ENCODE measurements around the gene ZNF385C.
"Not testable (repeated sequence)": the region's sequence is repeated elsewhere in the genome, so short reads cannot be mapped to it uniquely, and the experiment has no call there.

ZNF385C gene

DNA sequence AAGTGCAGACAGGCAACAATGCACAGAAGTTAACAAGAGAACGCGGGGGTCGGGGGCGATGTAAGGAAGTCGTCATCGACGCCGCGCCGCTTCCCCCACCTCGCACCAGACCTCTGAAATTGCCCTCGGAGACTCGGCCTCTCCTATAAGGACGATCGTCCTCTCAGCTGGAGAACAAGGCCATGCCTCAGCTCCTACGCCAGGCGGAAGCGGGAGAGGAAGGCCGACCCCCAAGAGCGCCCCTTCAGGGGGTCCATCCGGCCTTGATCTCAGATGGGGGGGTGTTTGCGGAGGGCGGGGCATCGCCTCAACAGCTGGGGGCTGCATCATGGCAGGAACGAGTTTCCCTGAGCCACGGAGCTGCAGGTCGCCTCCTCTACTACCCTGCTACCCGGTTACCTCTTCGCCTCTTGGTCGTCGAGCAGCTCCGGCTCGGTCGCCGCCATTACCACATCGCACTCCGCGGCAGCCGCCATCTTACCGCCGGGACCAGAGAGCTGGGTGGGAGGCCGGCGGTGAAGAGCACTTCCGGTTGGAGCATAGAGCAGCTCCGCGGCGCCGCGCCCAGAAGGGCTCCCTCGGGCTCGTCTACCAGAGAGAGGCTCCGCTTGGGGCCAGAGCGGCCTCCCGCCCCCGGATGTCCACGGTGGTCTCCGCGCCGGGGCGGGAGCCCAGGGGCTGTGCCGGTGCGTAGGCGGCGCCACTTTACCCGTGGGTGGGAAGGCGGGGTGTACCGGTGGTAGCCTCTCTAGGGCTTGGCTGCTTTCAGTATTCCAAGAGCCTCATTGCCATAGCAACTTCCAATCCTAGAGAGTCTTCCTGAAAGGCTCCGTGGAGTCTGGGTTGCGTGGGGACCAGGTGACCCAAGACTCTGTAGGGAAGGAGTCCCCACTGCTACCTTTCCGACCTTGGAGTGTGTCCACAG lies 81.1 kb downstream of the ZNF385C start, which contains the start of gene DNAJC7:
TSS of gene DNAJC7 (minus strand) at position 499 of the 925 bp plus-strand sequence. CDS start at position 476, 23 bp downstream.
- FAIRE-seq = no peak

DNA sequence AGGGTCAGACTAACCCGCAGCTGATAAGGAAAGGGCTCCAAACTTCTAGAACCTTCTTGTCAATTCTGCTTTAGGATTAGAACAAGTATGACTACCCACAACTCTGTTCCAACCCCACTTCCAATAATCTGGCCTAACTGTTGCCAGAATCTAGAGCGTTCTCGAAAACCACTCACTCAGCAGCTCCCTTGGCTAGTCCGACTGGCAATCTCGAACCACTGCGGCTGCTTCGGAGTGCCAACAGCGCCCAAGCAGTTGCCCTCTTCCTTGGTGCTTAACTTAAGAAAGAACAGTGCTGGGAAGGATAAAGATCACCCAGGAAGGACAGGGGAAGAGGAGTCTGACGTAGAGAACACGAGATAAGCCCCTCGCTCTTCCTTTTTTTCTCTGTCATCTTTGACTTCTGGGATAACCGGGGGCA lies 81.9 kb downstream of the ZNF385C start:
- no peak for FAIRE-seq

DNA sequence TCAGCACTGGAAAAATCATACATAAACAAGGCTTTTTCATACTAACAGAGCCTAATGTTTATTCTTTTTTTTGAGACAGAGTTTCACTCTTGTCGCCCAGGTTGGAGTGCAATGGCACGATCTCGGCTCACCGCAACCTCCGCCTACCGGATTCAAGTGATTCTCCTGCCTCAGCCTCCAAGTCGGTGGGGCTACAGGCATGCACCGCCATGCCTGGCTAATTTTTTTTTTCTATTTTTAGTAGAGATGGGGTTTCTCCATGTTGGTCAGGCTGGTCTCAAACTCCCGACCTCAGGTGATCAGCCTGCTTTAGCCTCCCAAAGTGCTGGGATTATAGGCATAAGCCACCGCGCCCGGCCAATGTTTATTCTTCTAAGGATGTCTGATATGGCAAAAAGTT lies 84.5 kb downstream of the ZNF385C start:
- FAIRE-seq = not testable (repeated sequence)

DNA sequence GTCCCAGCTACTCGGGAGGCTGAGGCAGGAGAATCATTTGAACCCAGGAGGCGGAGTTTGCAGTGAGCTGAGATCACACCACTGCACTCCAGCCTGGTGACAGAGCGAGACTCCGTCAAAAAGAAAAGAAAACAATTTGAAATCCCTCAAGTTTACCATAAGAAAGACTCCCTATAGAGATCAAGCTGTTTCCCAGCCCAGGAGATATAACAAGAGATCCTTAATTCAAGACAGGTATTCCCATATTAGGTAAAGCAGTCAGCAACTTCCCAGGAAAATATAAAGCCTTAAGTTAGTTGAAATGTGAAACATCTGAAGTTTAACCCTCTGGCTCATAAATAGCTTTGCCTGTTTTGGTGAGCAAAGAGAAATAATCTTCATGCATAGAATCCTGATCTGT lies 85.9 kb downstream of the ZNF385C start:
- not testable (repeated sequence) for FAIRE-seq

DNA sequence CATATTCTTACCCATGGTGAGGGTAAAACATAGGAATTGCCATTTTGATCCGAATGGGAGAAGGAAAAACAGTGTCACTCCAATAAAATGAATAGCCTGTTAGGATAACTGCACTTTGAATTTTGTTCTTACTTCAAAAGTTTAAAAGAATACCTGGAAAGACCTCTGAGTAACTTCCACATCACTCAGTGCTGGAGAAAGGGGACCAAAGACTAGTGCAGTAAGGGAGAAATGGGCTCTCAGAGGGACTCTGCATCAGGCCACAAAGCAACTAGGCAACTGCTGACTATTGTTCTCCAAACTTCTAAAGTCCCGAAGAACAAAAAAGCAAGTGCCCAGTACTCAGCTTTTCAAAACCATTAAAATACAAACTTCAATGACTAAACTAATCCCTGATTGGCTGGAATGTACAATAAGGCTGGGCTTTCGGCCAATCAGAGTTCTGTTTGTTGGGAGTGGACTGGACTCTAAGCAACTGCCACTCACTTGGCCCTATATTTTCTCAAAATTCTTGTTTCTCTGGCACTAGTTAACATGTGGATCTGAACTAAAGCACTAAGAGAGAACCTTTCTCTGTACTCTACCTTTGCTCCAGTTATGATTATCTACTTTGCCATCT lies 87.3 kb downstream of the ZNF385C start:
- FAIRE-seq = no peak

DNA sequence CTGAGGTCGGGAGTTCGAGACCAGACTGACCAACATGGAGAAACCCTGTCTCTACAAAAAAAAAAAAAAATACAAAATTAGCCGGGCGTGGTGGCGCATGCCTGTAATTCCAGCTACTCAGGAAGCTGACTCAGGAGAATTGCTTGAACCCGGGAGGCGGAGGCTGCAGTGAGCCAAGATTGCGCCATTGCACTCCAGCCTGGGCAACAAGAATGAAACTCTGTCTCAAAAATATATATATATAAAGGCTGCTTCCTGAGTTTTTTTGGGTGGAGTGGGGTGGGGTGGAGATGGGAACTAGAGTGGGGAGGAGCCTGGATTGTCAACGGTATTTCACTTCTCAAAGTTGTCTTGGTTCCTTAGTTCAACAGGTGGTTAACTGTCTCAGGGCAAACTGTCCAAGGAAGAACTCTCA lies 88.0 kb downstream of the ZNF385C start:
- FAIRE-seq = not testable (repeated sequence)

DNA sequence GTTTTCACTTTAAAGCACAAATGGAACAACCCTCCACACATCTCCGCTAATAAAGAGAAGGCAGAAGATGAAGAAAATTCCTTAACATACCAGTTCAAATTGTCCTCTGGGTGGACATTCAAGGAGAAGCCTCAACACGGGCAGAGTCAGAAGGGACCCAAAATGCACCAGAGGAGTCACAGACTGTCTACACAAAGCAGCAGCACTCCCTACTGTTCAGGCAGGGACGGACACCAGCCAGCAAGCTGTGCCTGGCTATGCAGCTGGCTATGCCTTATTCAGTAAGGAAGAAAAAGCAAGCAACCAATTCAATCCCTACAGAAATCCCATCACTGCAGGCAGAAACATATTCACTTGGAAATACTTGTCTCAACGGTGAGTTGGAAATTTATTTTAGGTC lies 89.1 kb downstream of the ZNF385C start:
- FAIRE-seq = no peak

DNA sequence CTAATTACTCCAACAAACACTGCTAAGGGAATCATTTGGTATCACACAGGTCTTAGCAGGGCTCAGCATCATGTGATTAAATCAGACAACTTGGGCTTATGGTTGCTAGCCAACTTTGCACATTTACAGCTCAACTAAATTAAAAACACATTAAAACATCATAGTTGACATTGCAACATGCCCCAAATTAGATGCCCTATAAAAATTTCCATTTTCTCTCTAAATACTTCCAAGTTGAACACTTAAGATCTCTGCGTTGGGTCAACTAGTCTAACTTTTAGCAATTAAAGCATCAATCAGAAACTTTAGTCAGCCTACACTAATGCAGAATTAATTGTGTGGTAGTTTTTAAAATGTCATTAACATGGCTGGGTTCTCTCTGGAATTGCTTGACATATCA lies 93.1 kb downstream of the ZNF385C start:
- FAIRE-seq = no peak

DNA sequence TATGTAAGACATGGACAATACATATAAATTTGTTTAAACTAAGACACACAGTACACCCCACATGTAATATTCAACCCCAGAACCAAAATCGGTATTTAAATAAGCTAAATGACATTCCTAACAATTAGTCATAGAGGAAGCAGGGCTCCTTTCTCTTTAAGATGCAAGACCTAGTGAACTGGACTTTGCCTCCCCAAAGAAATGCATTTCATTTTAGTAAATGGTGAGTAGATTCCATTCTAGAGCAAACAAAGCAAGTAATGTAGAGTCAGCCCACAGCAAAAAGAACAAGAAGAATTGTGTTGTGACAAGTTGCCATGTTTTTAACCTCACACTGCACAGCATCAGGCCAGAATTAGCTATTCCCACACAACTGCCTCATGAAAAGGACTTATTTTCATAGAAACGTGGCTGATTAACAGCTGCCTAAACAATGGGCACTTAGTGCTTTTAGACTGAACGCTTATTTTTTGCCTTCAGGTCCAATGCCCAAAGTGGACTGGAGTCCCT lies 95.4 kb downstream of the ZNF385C start:
- FAIRE-seq = no peak

DNA sequence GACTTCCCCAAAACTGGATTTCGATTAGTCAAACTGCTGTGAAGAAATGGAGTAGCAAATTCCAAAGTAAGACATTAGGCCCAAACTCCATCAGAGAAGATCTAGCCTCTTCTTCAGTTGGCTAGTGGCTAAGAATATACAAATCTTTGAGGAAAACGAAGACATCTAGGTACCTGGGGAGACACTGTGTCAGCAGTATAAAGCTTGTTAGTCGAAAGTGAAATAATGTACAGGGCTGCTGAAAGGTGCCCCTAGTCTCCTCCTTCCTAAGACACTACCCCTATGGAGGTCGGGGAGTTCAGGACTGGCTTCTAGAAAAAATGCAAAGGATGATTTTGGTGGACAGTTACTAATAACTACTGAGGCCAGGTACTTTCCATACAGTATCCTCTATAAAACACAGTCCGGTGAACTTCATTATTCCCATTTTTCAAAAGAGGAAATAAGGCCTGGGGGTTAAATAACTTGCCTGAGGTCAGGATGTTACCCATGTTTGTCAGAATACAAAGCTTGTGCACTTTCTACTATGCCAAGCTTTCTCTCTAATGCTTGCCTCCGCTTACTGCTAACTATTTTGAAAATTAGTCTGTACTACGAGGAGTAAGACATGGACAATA lies 96.0 kb downstream of the ZNF385C start:
- no peak for FAIRE-seq

DNA sequence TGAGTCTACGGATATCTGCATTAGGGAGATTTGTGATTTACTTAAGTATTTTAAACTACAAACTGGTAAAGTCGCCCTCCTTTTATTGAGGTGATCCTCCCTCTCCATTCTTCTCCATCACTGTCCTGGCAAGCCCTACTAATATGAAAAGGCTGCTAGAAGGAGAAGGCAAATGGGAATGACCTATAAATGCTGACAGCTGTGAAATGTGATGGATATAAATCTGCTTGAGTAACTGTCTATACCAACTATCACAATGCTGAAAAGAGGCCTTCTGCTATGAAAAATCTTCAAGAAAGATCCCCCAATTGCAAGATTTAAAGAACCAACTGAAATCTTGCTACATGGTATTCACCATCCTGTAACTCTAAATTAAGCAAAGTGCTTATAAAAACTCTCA lies 96.5 kb downstream of the ZNF385C start:
- no peak for FAIRE-seq

DNA sequence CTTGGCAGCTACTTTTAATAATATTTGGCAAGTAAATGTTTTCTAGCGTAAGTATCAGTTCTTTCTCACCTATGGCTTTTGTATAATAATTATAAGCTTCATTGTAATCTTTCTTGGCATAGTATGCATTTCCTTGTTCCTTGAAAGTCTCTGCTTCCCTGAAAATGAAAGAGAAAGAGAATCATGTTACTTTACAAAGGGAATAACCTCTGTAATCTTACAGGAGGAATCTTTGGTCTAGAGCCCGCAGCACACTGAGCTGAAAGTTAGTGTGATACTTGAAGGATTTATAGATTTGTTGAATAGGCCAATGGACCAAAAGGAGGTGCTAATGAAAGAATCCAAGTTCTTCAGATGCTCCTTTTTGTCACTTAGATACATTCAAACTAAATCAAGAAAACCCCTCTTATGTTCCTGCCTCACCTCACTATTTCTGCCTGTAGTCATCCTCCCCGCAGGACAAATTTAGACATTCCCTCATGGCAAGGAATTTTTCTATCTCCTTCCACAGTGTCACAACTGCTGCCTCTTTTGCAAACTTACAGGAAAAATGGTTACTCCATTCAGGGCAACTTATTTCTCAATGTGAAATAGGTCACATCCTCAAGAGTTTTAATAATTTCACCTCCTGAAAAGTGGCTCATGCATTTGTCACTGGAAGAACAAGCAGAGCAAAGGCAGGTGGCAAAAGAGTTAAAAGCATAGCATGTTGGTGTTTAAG lies 97.7 kb downstream of the ZNF385C start:
- FAIRE-seq = no peak

DNA sequence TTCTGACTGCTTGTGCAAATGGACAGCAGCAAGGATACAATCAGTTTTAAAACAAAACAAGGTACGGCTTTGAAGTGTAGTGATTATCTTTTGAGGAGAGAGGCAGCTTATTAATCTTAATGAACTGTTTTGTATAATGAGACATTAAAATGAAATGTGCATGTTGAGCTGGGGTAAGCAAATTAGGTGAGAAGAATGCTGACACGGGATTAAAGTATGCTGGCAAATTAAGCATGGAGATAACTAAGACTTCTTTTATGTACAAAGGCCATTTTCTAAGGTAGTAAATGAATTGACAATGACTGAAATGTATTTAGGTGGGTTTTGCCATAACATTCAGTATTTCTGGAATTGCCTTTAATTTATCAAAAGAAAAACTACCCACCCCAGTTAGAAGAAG lies 99.8 kb downstream of the ZNF385C start:
- FAIRE-seq = no peak

DNA sequence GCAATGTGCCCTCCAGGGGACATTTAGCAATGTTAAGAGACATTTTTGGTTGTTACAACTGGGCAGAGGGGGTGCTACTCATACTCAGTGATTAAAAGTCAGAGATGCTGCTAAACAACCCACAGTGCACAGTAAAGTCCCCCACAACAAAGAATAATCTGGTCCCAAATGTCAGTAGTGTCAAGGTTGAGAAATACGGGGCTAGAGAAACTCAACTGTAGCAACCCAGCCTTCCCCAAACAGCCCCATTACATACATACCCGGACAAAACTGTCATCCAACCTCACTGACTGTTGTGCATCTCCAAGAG lies 101.5 kb downstream of the ZNF385C start:
- no peak for FAIRE-seq

DNA sequence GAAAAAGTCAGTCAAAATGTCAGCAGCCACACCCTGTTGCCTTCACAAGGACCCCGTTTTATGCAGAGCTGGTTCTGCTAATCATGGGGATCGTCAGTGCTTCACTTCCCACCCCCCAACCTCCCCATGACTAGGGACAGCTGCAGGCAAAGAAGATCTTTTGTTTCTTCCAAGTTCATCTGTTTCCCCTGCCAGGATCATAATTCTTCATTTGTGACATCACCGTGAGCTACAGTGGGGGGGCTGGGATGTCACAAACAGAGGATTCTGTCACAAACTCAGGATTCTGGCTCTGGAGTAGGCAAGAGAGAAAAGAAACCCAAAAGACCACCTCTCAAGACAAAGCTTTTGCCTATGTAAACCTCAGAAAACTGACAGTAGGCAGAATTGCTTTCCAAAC lies 105.7 kb downstream of the ZNF385C start:
- FAIRE-seq = no peak

DNA sequence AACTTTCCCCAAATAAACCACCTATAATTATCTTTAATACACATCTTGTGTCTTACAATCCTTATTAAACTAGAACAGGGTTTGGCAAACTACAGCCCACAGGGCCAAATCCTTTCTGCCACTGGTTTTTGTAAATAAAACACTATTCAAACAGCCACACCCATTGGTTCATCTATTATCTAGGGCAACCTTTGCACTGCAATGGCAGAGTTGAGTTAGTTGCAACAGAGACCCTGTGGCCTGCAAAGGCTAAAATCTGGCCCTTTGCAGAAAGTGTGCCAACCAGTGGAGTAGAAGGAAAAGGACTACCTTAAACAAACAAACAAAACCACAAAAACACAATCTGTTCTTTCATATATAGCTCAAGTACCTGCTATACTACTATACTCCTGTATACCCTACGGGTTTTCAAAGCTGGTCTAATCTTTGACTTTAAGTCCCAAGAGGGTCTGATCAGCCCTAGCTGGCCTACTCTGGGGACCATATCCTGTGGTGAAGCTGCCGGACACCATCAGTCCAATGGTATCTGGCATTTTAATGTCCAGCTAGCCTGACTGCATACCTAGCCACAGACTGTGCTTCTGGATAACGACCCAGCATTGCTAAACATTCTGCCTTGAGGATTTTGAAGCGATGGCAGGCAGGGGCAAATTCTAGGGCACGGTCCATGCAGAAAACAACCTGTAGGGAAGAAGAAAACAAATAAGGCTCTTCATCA lies 108.4 kb downstream of the ZNF385C start:
- no peak for FAIRE-seq

DNA sequence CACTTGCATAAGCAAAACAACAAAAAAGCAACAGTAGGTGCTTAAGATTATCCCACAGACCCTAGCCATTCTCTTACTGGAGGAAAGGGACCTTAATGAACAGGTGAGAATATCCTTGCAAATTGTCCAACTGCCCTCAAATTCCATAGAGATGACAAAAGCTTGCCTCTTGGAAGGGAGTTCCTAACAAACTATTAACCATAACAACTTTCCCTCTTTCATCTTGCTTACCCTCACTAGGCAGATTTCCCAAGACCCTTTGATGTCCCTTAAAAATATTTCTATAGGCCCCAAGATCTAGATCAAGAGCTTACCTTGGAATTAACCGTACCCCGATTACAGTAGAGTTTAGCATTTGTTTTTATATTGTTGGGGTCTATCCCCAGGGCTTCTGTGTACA lies 109.9 kb downstream of the ZNF385C start:
- no peak for FAIRE-seq

DNA sequence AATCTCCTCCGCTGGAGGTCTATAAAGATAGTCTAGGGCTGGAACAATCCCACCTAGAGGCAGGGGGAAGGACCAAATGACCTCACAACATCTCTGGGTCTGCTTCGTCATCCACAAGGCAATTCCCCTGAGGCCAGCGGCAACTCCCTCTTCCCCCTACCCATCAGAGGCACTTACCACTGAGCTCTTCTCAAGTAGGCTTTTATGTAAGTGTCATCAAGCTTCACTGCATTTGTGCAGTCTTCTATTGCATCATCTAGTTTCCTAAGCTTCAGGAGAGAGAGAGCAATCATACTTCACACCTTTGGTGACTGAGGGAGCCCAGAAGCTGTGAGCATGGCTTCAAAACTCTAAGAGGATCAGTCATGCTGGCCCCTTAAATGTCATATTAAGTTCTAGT lies 110.6 kb downstream of the ZNF385C start:
- FAIRE-seq = no peak

DNA sequence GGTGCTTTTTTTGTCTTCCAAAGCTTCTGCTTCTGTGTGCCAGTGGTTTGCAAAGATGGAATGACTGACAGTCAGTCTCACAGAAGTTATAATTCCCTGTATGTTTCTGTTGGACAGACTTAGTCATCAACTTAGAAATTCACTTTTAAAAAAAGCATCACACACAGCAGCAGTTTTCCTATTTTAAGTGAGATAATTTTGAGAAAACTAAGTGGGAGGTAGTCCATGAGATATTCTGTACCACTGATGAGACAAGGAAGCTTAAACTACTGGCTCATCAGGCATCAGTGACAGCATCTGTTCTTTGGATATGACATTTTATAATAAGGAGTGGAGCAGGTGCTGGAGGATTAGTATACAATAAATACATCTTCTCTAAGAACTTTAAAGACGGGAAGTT lies 111.6 kb downstream of the ZNF385C start:
- no peak for FAIRE-seq

DNA sequence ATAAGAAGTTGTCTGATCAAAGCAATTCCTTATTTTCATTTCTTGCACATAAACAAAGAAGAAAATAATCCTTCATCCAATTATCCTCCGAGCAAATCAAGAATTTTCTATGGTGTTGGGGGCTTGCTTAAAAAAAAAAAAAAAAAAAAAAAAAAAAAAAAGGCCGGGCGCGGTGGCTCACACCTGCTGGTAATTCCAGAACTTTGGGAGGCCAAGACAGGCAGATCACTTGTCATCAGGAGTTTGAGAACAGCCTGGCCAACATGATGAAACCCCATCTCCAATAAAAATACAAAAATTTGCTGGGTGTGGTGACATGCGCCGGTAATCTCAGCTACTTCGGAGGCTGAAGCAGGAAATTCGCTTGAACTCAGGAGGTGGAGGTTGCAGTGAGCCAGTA lies 112.4 kb downstream of the ZNF385C start:
- FAIRE-seq = no peak

DNA sequence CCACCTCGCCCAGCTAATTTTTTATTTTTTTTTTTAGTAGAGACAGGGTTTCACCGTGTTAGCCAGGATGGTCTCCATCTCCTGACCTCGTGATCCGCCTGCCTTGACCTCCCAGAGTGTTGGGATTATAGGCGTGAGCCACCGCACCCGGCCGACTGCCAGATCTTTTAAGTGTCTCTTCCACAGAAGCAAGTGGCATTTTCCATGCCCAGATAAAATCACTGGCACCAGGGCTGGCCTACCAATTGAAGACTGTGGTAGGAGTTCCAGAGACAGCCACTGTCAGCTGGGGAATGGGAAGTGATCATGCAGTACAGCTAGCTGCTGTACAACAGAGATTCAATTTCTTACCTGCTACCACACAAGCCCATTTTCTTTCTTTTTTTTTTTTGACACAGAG lies 113.8 kb downstream of the ZNF385C start:
- no peak for FAIRE-seq

DNA sequence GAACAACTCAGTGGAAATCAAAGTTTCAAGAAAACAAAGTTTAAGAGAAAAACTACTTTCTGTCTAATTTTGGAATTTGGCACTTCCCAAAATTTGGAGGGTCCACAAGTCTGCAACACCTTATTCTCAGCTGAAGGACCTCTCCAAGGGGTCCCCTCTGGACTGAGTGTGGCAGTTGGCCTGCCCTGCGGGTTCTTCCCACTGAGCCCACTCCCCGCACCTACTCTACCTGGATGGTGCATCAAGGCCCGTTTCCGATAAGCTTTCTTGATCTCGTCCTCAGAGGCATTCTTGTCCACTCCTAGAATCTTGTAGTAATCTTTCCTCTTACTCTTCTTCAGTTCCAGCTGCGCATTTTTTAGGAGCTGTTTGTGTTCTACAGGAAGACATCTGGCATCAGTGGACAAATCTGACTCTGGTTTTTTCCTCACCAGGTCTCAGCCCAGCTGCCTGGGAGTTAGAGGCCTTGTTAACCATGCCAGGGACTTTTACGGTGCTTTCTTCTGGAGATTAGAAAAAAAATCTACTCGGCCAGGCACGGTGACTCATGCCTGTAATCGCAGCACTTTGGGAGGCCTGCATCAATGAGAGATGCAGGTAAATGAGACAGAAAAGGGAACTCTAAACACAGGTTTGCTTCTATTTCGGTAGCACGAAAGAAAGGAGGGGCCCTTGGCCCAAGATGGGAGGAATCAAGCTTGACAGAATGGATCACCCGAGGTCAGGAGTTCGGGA lies 116.1 kb downstream of the ZNF385C start:
- FAIRE-seq = no peak

All from TTC549 (cell line).